RPMI7951 (cell line): ENCODE data around the gene SPATA16. TPM values are rescaled to one million over a fixed set of nuclear protein-coding genes. Genes with fewer than 3 reads are reported as not detected.
"Not testable (repeated sequence)": the region's sequence is repeated elsewhere in the genome, so short reads cannot be mapped to it uniquely, and the experiment has no call there.

ENCODE experiments used
- DNase-seq: peaks from one replicate; pipeline ENCODE4 v3.0.0-alpha.2; 2012; ENCODE audit warnings: low read depth
- total RNA-seq: library from RNA; depleted of rRNA; stranded (reverse); fragments of >200 nt; shearing (Covaris generic); gene quantifications from 2 replicates; pipeline ENCODE4 v1.2.3, GENCODE V29; 2014

Gene SPATA16
- total RNA-seq, 1 experiment from 2014 or later, result not detected

DNA sequence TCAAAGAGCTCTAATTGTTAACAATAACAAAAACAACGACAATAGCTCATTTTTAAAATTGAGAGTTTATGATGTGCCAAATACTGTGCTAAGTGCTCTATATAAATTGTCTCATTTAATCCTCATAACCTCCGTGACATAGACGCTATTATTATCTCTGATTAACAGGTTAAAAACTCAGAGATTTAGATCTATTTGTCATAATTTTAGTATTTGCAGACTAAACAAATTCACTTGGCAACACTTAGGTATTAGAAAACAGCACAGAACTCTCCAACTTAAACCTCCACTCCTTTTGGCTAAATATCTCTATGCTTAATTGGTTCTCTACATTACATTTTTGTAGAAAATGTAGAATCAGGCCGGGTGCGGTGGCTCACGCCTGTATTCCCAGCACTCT, 136.4 kb downstream of the SPATA16 start:
- no peak for DNase-seq

DNA sequence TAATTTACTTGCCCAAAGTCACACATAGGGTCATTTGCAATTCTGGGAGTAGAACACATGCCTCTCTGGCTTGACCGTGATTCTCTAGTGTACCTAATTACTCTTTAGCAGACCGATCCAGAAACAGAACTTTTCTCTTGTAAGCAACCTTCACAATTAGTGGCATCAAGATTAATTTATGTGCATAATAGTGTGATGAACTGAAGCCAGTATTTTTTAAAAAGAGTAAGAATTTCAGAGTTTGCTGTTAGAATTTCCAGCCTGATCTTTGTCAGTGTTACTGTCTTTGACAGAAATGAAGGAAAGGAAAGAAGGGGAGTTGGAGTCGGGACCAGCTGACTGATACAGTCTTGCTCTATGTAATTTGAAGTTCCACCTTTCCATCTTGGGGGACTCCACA, 137.1 kb downstream of the SPATA16 start:
- no peak for DNase-seq

DNA sequence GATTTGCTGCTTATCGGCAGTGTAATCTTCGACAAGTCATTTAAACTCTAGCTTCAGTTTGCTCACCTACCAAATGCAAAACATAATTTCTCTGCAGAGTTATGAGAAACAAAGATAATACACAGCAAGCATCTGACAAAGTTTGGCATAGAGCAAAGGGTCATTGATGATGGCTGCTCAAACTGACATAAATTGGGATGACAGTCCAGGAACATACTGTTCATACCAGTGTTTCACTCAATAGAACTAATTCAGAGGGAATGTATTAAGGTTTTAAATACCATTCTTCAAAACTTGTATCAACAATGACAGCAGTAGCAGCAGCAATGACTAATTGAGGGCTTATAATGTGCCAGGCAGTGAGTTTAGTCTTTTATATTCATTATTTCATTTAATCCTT, 137.6 kb downstream of the SPATA16 start:
- no peak for DNase-seq

GRCh38 chr3:173001622-173002021, 139.4 kb downstream of the SPATA16 start:
- no peak for DNase-seq

DNA sequence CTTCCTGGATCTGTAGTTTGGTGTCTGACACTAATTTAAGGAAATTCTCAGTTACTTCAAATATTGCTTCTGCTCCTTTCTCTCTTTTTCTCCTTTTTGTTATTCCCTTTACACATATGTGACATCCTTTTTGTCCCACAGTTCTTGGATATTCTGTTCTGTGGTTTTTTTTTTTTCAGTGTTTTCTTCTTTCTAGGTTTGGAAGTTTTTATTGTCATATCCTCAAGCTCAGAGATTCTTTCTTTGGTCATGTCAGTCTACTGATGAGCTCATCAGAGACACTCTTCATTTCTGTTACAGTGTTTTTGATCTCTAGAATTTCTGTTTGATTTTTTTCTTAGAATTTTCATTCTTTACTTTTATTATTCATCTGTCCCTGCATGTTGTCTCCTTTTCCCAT, 140.5 kb downstream of the SPATA16 start:
- DNase-seq, result no peak

- no peak for DNase-seq
These were observed 147.6 kb downstream of the SPATA16 start for GRCh38 chr3:172993412-172993811.

- no peak for DNase-seq
These were observed 149.5 kb downstream of the SPATA16 start for GRCh38 chr3:172991424-172991996.

DNA sequence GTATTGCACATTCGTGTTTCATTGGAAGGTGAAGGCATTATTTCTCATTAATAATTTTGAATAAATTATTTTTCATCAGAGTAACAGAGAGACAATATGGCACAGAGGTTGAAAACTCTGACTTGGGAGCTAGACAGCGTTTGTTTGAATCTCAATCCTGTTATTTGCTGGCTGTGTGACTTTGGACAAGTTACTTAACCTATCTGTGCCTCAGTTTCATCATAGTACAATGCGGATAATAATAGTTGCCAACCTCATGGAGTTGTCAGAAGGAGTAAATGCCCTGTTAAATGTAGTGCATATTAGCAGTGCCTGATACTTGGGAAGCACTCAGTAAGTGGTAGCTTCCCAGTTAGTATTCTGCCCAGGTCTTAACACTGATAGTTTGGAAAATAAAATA, 151.7 kb downstream of the SPATA16 start:
- DNase-seq, result no peak

GRCh38 chr3:172987273-172987672, 153.8 kb downstream of the SPATA16 start:
- peak; percentile 6 for DNase-seq

GRCh38 chr3:172984914-172985313, 156.1 kb downstream of the SPATA16 start:
- DNase-seq, result no peak

DNA sequence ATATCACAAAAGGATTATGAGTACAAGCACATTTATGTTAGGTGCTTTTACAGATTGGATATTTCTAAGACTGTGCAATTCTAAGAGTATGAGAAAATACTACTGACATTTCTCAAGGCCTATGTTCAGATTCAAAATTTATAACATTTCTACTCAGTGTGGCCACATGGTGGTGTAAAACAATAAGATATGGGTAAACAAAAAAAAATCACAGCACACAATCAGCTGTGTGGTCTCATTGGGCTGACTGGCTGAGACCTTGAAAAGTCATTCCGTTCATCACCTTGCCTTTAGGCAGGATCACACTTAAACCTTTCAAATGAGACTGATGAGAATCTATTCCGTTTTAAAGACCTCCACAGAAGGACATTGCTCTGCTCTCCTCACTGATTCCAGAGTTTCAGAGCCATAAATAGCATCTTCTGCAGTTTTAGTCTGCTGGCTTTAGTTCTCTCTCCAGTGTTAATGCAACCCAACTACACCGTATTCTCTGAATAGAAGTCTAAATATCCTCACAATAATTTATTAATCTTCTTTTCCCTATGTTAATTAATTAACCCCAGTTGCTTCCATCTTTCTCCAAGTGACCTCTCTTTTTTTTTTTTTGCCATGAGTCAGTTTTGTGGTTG, 158.2 kb downstream of the SPATA16 start:
- peak; percentile 1 for DNase-seq

DNA sequence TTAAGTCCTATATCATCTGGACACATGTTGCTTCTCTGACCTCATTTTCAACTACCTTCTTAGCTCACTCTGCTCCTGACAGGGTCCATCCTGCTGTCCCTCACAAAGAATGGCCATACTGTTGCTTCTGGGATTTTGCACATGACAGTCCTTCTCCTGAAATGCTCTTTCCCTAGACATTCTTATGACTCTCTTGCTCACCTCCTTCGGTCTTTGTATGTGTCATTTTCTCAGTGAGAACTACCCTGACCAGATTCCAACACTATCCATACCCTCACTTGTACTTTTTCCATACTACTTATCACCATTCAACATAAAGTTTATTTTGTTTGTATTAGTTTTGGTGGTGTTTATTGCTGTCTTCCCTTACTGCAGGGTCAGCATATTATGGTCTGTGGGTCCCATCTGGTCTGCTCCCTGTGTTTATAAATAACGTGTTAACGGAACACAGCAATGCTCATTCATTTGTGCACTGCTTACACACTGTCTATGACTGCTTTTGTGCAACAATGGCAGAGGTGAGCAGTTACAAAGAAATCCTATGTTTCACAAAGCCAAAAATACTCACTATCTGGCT, 159.5 kb downstream of the SPATA16 start:
- no peak for DNase-seq

- no peak for DNase-seq
These were observed 160.2 kb downstream of the SPATA16 start for GRCh38 chr3:172980849-172981248.

- no peak for DNase-seq
These were observed 163.3 kb downstream of the SPATA16 start for GRCh38 chr3:172977696-172978095.

- DNase-seq, result no peak
These were observed 166.1 kb downstream of the SPATA16 start for GRCh38 chr3:172974969-172975368.

DNA sequence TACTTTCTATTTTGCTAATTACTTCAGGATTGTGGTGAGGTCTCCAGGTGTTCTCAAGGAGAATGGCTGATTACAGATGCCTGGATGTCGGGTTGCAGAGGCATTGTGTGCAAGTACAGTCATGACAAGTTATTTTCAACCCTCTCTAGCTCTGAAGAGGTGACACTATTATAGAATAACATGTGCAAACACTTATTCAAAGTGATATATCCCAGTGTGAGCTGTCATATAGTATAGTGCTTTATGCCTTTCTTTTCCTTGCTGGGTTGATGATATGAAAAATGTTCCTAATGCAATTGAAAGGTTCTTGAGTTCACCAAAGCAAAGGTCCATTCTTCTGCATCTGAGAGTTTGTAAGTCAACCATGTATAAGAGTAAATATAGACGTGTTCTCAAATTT, 167.2 kb downstream of the SPATA16 start:
- no peak for DNase-seq

DNA sequence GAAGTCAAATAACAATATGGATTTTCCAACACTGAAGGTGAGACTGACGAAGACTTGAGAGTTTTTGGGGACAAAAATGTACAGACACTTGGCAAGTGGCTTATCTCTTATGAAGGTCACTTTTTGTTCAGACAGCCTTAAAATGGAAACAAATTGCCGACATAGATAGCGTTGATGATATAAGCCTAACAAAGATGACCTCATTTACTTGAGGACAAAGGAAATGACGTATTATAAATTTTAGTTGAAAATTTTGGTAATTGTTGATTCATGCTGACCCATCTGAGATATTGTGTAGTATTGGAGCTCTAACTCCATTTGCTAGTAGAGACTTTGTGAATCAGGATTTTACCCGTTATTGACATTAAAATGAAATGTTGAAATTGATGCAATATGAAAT, 168.3 kb downstream of the SPATA16 start:
- DNase-seq, result no peak

DNA sequence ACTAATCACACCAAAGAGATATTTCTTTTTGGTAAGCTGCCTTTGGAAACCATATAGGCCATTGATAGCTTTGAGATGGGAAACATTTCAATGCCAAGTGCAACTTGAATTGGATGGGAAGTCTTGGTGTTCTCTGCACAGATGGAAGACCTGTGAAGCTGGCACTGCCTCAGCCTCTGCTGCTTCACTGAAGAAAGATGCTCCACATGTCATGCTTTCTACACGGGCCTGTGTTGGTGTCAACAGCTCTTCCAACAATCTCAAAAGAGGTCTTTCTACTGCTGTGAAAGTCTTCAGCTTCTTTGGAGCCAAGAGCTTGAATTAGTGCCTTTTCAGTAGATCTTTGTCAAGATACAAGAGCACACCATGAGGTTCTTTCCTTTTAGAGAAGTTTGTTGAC, 169.0 kb downstream of the SPATA16 start:
- no peak for DNase-seq

GRCh38 chr3:172968646-172969045, 172.4 kb downstream of the SPATA16 start:
- no peak for DNase-seq

DNA sequence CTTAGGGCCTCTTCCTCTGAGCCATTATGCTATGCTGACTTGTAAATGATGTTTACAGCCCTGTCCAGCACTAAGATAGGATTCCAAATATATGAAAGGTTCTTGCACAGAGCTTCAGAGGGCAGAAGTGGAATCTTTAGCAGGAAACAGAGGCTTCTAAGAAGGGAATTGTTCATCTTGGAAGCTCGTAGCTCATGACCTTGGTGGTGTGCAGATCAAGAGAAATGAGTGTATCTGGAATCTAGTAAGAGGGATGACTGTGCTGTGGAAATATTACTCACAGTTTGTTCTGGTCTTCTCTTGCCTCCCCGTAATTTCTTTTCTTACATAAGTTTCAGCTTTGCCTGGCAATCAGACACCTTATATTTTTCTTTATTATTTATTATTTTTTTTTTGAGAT, 175.8 kb downstream of the SPATA16 start:
- DNase-seq, result no peak

DNA sequence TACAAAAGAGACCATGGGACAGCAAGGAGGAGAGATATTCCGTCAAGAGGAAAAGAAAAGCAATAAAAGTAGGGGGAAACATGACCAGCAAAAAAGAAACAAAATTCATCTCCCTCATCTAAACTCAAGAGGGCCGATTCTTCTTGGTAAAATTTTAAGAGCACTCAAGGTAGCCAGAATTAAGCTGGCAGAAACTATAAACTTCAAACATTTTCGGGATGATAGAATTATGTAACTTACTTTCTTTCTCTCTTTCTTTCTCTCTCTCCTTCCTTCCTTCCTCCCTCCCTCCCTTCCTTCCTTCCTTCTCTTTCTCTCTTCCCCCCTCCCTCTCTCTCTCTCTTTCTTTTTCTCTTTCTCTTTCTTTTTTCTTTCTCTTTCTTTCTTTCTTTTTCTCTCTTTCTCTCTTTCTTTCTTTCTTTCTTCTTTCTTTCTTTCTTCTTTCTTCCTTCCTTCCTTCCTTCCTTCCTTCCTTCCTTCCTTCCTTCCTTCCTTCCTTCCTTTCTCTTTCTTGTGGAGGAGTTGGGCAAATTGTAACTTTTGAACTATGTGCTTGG, 180.3 kb downstream of the SPATA16 start:
- DNase-seq, result not testable (repeated sequence)

- no peak for DNase-seq
These were observed 182.5 kb downstream of the SPATA16 start for GRCh38 chr3:172958565-172958964.

DNA sequence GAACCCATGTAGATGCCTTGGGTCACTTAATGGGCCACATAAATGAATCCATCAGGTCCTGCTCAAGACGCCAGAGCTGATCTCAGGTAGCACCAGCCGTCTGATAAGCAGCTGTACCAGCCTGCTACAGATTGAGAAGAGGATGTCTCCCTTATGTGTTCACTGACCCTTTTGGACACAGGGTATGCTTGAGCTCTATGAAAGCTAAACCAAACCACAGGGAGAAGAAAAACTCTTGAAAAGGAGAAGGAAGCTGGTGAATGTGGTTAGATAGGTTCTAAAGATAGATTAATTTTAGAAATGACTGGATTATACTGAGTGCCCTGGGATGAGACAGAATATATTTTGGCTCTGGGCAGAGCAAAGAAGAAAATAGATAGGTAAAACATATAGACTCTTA, 187.5 kb downstream of the SPATA16 start:
- no peak for DNase-seq
